Endothelial cell of umbilical vein (primary cell): ENCODE results near the gene ITM2C. TPM values are rescaled to one million over a fixed set of nuclear protein-coding genes. Genes with fewer than 3 reads are reported as not detected.

ENCODE experiments used
- BruUV-seq: library from RNA; stranded (reverse); fragments of 400-500 nt; replicated peaks from 2 replicates; lab custom pipeline; 2021; lab: Mats Ljungman, UMichigan
- CTCF ChIA-PET: fragments of 300-600, 350-600 bp; sonication (Branson Sonifier 250); formaldehyde crosslinking; loops from one replicate; lab custom pipeline; 2021; ENCODE audit warnings: antibody characterized with exemption, inconsistent platforms; lab: Charles Lee
- POLR2A ChIA-PET: fragments of 300-600, 350-600 bp; sonication (Branson Sonifier 250); formaldehyde crosslinking; loops from one replicate; lab custom pipeline; 2021; ENCODE audit warnings: antibody characterized with exemption, inconsistent platforms; lab: Charles Lee
- DNase-seq: peaks from one replicate; pipeline ENCODE4 v3.0.0-alpha.2; 2011; ENCODE audit warnings: low read depth, low spot score
- FAIRE-seq: peaks from 2 replicates; lab custom pipeline; 2011; peaks lifted over from hg19 to GRCh38; lab: Jason Lieb, UNC
- H2AFZ ChIP-seq: 2 replicates; pipeline ENCODE4 v1.6.0; 2012; ENCODE audit warnings: low read depth, low read length, control low read depth, inconsistent platforms
- H3K27ac ChIP-seq: 2 replicates; pipeline ENCODE4 v1.5.1; 2011; ENCODE audit warnings: low read depth, mild to moderate bottlenecking, control low read depth, low read length, moderate library complexity; ENCODE audit not compliant: insufficient read depth
- H3K27me3 ChIP-seq, 2 experiments: 2 replicates each; pipeline versions ENCODE4 v1.6.0 to v1.6.1; 2011; ENCODE audit warnings: low read length in 2 of 2, mixed read lengths in 1 of 2; ENCODE audit not compliant: control insufficient read depth in 2 of 2, insufficient read depth in 2 of 2
- H3K36me3 ChIP-seq, 2 experiments: 2 replicates in 1 of 2; 3 replicates in 1 of 2; pipeline ENCODE4 v1.5.1; 2011; ENCODE audit warnings: low read length in 2 of 2, mild to moderate bottlenecking in 1 of 2, moderate library complexity in 1 of 2; ENCODE audit not compliant: control insufficient read depth in 2 of 2, insufficient read depth in 2 of 2; ENCODE audit errors: extremely low read depth in 1 of 2
- H3K4me1 ChIP-seq: 3 replicates; pipeline ENCODE4 v1.5.1; 2011; ENCODE audit warnings: mild to moderate bottlenecking, low read length; ENCODE audit not compliant: control insufficient read depth, insufficient read depth; ENCODE audit errors: extremely low read depth
- H3K4me2 ChIP-seq: 2 replicates; pipeline ENCODE4 v1.6.1; 2011; ENCODE audit warnings: low read length, control low read depth, mixed read lengths; ENCODE audit not compliant: insufficient read depth
- H3K4me3 ChIP-seq, 3 experiments: fragments of 200-600 bp in 1 of 3; sonication (generic), shearing (Covaris generic) in 1 of 3; replicated peaks in 1 of 3; 2 replicates each; pipeline ENCODE4 v1.5.1; 2011 to 2016; ENCODE audit warnings: control low read depth in 3 of 3, low read length in 3 of 3, mild to moderate bottlenecking in 2 of 3, inconsistent platforms in 1 of 3, low read depth in 1 of 3, moderate library complexity in 1 of 3; ENCODE audit not compliant: insufficient read depth in 1 of 3
- H3K79me2 ChIP-seq: 2 replicates; pipeline ENCODE4 v1.6.0; 2012; ENCODE audit warnings: low read length, inconsistent platforms; ENCODE audit not compliant: control insufficient read depth, insufficient read depth
- H3K9ac ChIP-seq: replicated peaks from 2 replicates; pipeline ENCODE3; 2011; ENCODE audit warnings: low read length, control low read depth; ENCODE audit not compliant: insufficient read depth; ENCODE audit errors: extremely low read depth
- H3K9me1 ChIP-seq: replicated peaks from 3 replicates; pipeline ENCODE4 v1.6.0; 2011; ENCODE audit warnings: mild to moderate bottlenecking, low read length; ENCODE audit not compliant: control insufficient read depth, insufficient read depth; ENCODE audit errors: extremely low read depth
- H3K9me3 ChIP-seq: replicated peaks from 2 replicates; pipeline ENCODE4 v1.5.1; 2012; ENCODE audit warnings: low read length, inconsistent platforms; ENCODE audit not compliant: control insufficient read depth, insufficient read depth
- H4K20me1 ChIP-seq: replicated peaks from 2 replicates; pipeline ENCODE3; 2011; ENCODE audit warnings: mild to moderate bottlenecking, low read length; ENCODE audit not compliant: control insufficient read depth, insufficient read depth; ENCODE audit errors: extremely low read depth
- EZH2 ChIP-seq: IDR thresholded peaks from 2 replicates; pipeline ENCODE4 v1.6.1; 2012; ENCODE audit warnings: borderline replicate concordance, low read depth, mild to moderate bottlenecking, moderate library complexity, low read length, inconsistent platforms; ENCODE audit not compliant: severe bottlenecking
- FOS ChIP-seq: IDR thresholded peaks from 2 replicates; pipeline ENCODE4 v1.6.1; 2011; ENCODE audit warnings: mild to moderate bottlenecking, low read length, moderate library complexity, borderline replicate concordance; ENCODE audit not compliant: insufficient read depth
- GATA2 ChIP-seq: IDR thresholded peaks from 2 replicates; pipeline ENCODE4 v1.7.0; 2011; ENCODE audit warnings: low read depth, mild to moderate bottlenecking, moderate library complexity, mixed read lengths, low read length; ENCODE audit not compliant: insufficient read length, insufficient read depth
- JUN ChIP-seq: IDR thresholded peaks from 2 replicates; pipeline ENCODE4 v1.6.1; 2011; ENCODE audit warnings: borderline replicate concordance, low read depth; ENCODE audit not compliant: insufficient read length, insufficient read depth
- MYC ChIP-seq: IDR thresholded peaks from one replicate; pipeline ENCODE4 v1.6.1; 2011; ENCODE audit warnings: mild to moderate bottlenecking, low read depth, low read length
- POLR2A ChIP-seq: IDR thresholded peaks from 2 replicates; pipeline ENCODE4 v1.6.1; 2012; ENCODE audit warnings: low read depth, mild to moderate bottlenecking, control low read depth, low read length
- POLR2AphosphoS5 ChIP-seq: IDR thresholded peaks from 2 replicates; pipeline ENCODE4 v1.6.1; 2012; ENCODE audit warnings: low read depth, mild to moderate bottlenecking, control low read depth, low read length, moderate library complexity; ENCODE audit not compliant: insufficient read depth
- dilution Hi-C: fragments of 300-500 bp; cut with MboI; formaldehyde crosslinking; loops from one replicate; pipeline ENCODE4 v1.15.0; 2019; ENCODE audit warnings: low sequenced_read_pairs; ENCODE audit not compliant: extremely low pct_ligation_motif_present
- intact Hi-C: fragments of 100-400 bp; cut with micrococcal nuclease; formaldehyde crosslinking; loops from one replicate; pipeline ENCODE4 v1.10.0; 2022
- polyA plus RNA-seq, 4 experiments: library from polyadenylated mRNA; depleted of rRNA in 3 of 4; stranded (reverse) in 3 of 4; unstranded in 1 of 4; fragments of >200 nt; gene quantifications; 2 replicates each; pipeline versions ENCODE4 v1.2.1 to v1.2.3, GENCODE V29; 2011 to 2012; ENCODE audit warnings: missing spikeins in 1 of 4
- total RNA-seq: library from RNA; stranded (reverse); gene quantifications from 2 replicates; pipeline ENCODE4 v1.2.3, GENCODE V29; 2021
- TF ChIP-seq, protein P1 (sequence below): IDR thresholded peaks from 2 replicates; pipeline ENCODE4 v1.6.1; 2011; ENCODE audit not compliant: insufficient read depth, insufficient read length
- TF ChIP-seq, protein P2 (sequence below), 2 donors: IDR thresholded peaks; 1 replicate in 1 of 2; 2 replicates in 1 of 2; pipeline ENCODE4 v1.5.1; 2011; ENCODE audit warnings: low read length in 2 of 2, mild to moderate bottlenecking in 2 of 2, moderate library complexity in 2 of 2, control low read depth in 1 of 2, inconsistent platforms in 1 of 2, low read depth in 1 of 2; ENCODE audit not compliant: insufficient read depth in 1 of 2; ENCODE audit errors: extremely low read depth in 1 of 2

Gene ITM2C
- total and polyA plus RNA-seq, 2 donors (not counting 3 experiments of a cell fraction or from before 2014, with no cell fraction given), result 12.0 to 12.1 TPM

DNA sequence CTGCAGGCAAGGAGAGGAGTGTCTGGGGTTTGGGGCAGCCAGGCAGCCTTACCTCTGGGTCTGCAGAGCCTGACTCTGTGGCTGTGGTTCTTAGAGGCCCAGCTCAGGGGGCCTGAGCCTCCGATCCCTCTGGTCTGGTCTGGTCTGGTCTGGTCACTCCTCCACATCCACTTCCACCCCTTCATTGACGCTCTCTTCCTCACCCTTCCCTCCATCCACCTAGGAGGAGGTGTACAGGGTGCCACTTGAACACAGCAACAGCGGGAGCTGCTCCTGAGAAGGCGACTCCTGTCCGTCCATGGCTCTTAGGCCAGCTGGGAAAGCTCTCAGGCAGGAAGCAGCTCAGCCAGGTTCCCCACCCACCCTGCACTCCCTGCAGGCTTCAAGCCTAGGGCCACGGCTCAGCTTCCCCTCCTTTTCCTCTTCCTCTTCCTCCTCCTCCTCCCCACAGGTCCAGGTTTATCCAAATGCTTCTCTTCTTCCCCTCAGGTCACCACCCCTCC is 43.4 kb downstream of the ITM2C start:
- H3K27ac ChIP-seq, result no peak overlapping the region
- DNase-seq, result no peak

More for the DNA sequence above, 43.4 kb downstream of the ITM2C start:
- Histone ChIP-seq H3K4me1 (no peaks in the 10 kb centered on the region), H3K9me3 (no peaks in the 10 kb centered on the region), H3K4me3 (no peak overlapping the region), H3K27me3 (no peaks in the 10 kb centered on the region), H2AFZ (no peak overlapping the region), H3K4me2 (no peak overlapping the region), H3K9ac (no peak overlapping the region), H3K79me2 (no peaks in the 10 kb centered on the region), H3K9me1 (no peaks in the 10 kb centered on the region), H4K20me1 (no peaks in the 10 kb centered on the region), H3K36me3 (no peaks in the 10 kb centered on the region)
- no TSS peak for BruUV-seq
- dilution Hi-C loops, result no loop called here
- POLR2A ChIA-PET, result no interaction called here
- intact Hi-C loops, result no loop called here
- TF ChIP-seq FOS, result no peak
- TF ChIP-seq, protein P1, sequence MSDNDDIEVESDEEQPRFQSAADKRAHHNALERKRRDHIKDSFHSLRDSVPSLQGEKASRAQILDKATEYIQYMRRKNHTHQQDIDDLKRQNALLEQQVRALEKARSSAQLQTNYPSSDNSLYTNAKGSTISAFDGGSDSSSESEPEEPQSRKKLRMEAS, result no peak
- TF ChIP-seq POLR2A, result no peak
- no peak for TF ChIP-seq POLR2AphosphoS5
- TF ChIP-seq GATA2, result no peak
- TF ChIP-seq MYC, result no peak
- TF ChIP-seq, protein P2, sequence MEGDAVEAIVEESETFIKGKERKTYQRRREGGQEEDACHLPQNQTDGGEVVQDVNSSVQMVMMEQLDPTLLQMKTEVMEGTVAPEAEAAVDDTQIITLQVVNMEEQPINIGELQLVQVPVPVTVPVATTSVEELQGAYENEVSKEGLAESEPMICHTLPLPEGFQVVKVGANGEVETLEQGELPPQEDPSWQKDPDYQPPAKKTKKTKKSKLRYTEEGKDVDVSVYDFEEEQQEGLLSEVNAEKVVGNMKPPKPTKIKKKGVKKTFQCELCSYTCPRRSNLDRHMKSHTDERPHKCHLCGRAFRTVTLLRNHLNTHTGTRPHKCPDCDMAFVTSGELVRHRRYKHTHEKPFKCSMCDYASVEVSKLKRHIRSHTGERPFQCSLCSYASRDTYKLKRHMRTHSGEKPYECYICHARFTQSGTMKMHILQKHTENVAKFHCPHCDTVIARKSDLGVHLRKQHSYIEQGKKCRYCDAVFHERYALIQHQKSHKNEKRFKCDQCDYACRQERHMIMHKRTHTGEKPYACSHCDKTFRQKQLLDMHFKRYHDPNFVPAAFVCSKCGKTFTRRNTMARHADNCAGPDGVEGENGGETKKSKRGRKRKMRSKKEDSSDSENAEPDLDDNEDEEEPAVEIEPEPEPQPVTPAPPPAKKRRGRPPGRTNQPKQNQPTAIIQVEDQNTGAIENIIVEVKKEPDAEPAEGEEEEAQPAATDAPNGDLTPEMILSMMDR (IDR thresholded peaks at IDR 0.05; ENCODE audit: extremely low read depth in 1 of 2, insufficient read depth in 1 of 2, low read depth in 1 of 2, low read length in 2 of 2), result no peak
- no peak for TF ChIP-seq EZH2
- TF ChIP-seq JUN, result no peak
- CTCF ChIA-PET, result interaction anchor here (1.0 kb wide), 1 partner anchor 10 kb away, joined by 3 read pairs; no protein-coding TSS in a partner anchor
- no peak for FAIRE-seq
